ENCODE measurements around the gene CCDC191.

GRCh38 chr3:113946831-113947230 lies 109.5 kb downstream of the CCDC191 start:
- TF ChIP-seq CTCF (IDR thresholded peaks at IDR 0.05) (no peak), POLR2A (IDR thresholded peaks at IDR 0.05) (no peak)

Data from thyroid gland (tissue), 4 donors.